Adrenal gland (tissue), 12 donors: ENCODE measurements around the gene PRICKLE1. TPM values are rescaled to one million over a fixed set of nuclear protein-coding genes. Genes with fewer than 3 reads are reported as not detected.

Experiments used
- DNase-seq, 7 donors: peaks; one replicate each; pipeline ENCODE4 v3.0.0-alpha.2; 2019 to 2020
- H3K27ac ChIP-seq, 5 donors: fragments of 200-600 bp; sonication (generic) in 4 of 5; 1 replicate in 3 of 5; 2 replicates in 2 of 5; pipeline versions ENCODE4 v1.5.1 to v1.8.0; 2016 to 2020; ENCODE audit warnings: mild to moderate bottlenecking in 1 of 5
- H3K27me3 ChIP-seq: fragments of 200-600 bp; 2 replicates; pipeline ENCODE4 v1.8.0; 2021
- H3K36me3 ChIP-seq, 2 donors: fragments of 200-600 bp; replicated peaks in 1 of 2; 1 replicate in 1 of 2; 2 replicates in 1 of 2; pipeline versions ENCODE4 v1.5.1 to v1.8.0; 2018 to 2022
- H3K4me1 ChIP-seq, 2 donors: fragments of 200-600 bp; replicated peaks in 1 of 2; 1 replicate in 1 of 2; 2 replicates in 1 of 2; pipeline versions ENCODE4 v1.5.1 to v1.8.0; 2018 to 2021
- H3K4me3 ChIP-seq, 4 donors: fragments of 200-600 bp; sonication (generic) in 3 of 4; one replicate each; pipeline ENCODE4 v1.5.1; 2016 to 2018
- H3K9me3 ChIP-seq, 3 donors: fragments of 200-600 bp; sonication (generic) in 1 of 3; replicated peaks in 1 of 3; 1 replicate in 2 of 3; 2 replicates in 1 of 3; pipeline versions ENCODE4 v1.5.1 to v1.8.0; 2016 to 2021
- CTCF ChIP-seq, 6 experiments: fragments of 450-650 bp in 4 of 6; fragments of 200-600 bp in 2 of 6; sonication (generic) in 1 of 6; IDR thresholded peaks; 1 replicate in 5 of 6; 2 replicates in 1 of 6; pipeline versions ENCODE4 v1.5.1 to v1.8.0; 2016 to 2021; ENCODE audit warnings: antibody characterized with exemption in 6 of 6, mild to moderate bottlenecking in 2 of 6, moderate library complexity in 1 of 6
- POLR2A ChIP-seq, 2 donors: fragments of 450-650 bp; IDR thresholded peaks; one replicate each; pipeline ENCODE4 v1.6.1; 2017; ENCODE audit warnings: antibody characterized with exemption in 2 of 2, mild to moderate bottlenecking in 2 of 2, moderate library complexity in 1 of 2
- WGBS, 4 donors: extraction: QIAGEN DNeasy Blood & Tissue Kit in 2 of 4; methylation state at CpG; one replicate each; pipeline versions ENCODE4 v1.1.5 to v1.1.7; 2013 to 2017; 5-methylcytosine and 5-hydroxymethylcytosine counted together
- intact Hi-C, 2 donors: fragments of 100-400 bp; cut with DNase I; formaldehyde crosslinking; loops; one replicate each; pipeline versions ENCODE4 v1.14.1 to v1.15.0; 2022 to 2023
- polyA plus RNA-seq, 3 donors: library from polyadenylated mRNA; stranded (reverse); fragments of 200-250 nt in 2 of 3; fragments of 350-450 nt in 1 of 3; fragmentation: Illumina TruSeq in 1 of 3; extraction: RNeasy Lipid Tissue Mini Kit (QIAGEN cat#74804) in 1 of 3; gene quantifications; one replicate each; pipeline ENCODE4 v1.2.3, GENCODE V29; 2013 to 2014
- total RNA-seq, 9 donors: library from RNA; depleted of rRNA in 4 of 9; stranded (reverse); fragments of >200 nt in 4 of 9; fragments of 120-200 nt in 1 of 9; fragmentation: NEBNext Ultra II Directional in 1 of 9; extraction: Animal tissue kit (Norgen Biotek cat#: 25700) in 1 of 9; gene quantifications; one replicate each; pipeline versions ENCODE4 v1.1.0 to v1.2.4, GENCODE V29; 2013 to 2023
- donor health status: healthy with polysubstance abuse.
- donor health status: Bipolar disorder and iron deficiency.
- donor health status: DM: yes; HTN: yes; CAD: no.
- donor health status: DM: no; HTN: no; CAD: no.
- donor health status: DM: no; HTN: no; CAD: no.
- donor health status: DM: yes; HTN: yes; CAD: no.

The PRICKLE1 gene
- total and polyA plus RNA-seq, 12 donors, result 1.0 to 13.2 (median 5.1) TPM

GRCh38 chr12:42484996-42485395 lies 104.5 kb downstream of the PRICKLE1 start:
- Histone ChIP-seq H3K36me3 (no peaks in the 10 kb centered on the region), H3K27ac (no peak overlapping the region), H3K9me3 (no peaks in the 10 kb centered on the region), H3K27me3 (no peaks in the 10 kb centered on the region), H3K4me3 (no peak overlapping the region), H3K4me1 (peaks cover 8 to 16% of the 10 kb centered on the region in 2 donors)
- WGBS, 4 donors, result 41 to 50% (median 46%) methylated on average over 3 of the region's 3 CpGs
- TF ChIP-seq CTCF (IDR thresholded peaks at IDR 0.05) (no peak), POLR2A (IDR thresholded peaks at IDR 0.05) (no peak)
- intact Hi-C loops, result loop anchor here in 1 of 2 donors (5.0 to 10.0 kb wide), 2 partner anchors 82 to 850 kb away; no protein-coding TSS in a partner anchor
- DNase-seq, result no peak

- Histone ChIP-seq H3K27ac (peak overlapping the region in 4 of 5 donors; percentile 33 to 89 (median 70)), H3K4me3 (peak overlapping the region in 2 of 4 donors; percentile 47 to 72), H3K9me3 (no peaks in the 10 kb centered on the region), H3K27me3 (no peaks in the 10 kb centered on the region), H3K36me3 (no peaks in the 10 kb centered on the region), H3K4me1 (peaks cover 8 to 16% of the 10 kb centered on the region in 2 donors)
- intact Hi-C loops, result loop anchor here in 1 of 2 donors (5.0 to 10.0 kb wide), 2 partner anchors 84 to 851 kb away; no protein-coding TSS in a partner anchor
- 0 to 1% methylated on average over 28 to 30 of the region's 30 CpGs; no CpG with 5 or more reads in 2 of the 4 donors for WGBS, 4 donors
- peak in 3 of 7 donors; percentile 11 to 47 (median 21) for DNase-seq
- TF ChIP-seq CTCF (IDR thresholded peaks at IDR 0.05), result no peak
- no peak for TF ChIP-seq POLR2A (IDR thresholded peaks at IDR 0.05)
These were observed 106.1 kb downstream of the PRICKLE1 start for GRCh38 chr12:42483521-42483790.

- 1 to 3% (median 2%) methylated on average over 8 to 83 of the region's 83 CpGs for WGBS, 4 donors
- H3K27ac ChIP-seq, result peak overlapping the region in 4 of 5 donors; percentile 33 to 89 (median 70)
- peaks cover 8 to 16% of the 10 kb centered on the region in 2 donors for H3K4me1 ChIP-seq
- no peaks in the 10 kb centered on the region for H3K9me3 ChIP-seq
- no peaks in the 10 kb centered on the region for H3K27me3 ChIP-seq
- DNase-seq, result peak; percentile 28 to 74 (median 67)
- intact Hi-C loops, result loop anchor here in 1 of 2 donors (5.0 to 10.0 kb wide), 2 partner anchors 84 to 852 kb away; no protein-coding TSS in a partner anchor
- H3K4me3 ChIP-seq, result peak overlapping the region in 2 of 4 donors; percentile 47 to 72
- TF ChIP-seq CTCF (IDR thresholded peaks at IDR 0.05) (peak; percentile 51 to 87 (median 74)), POLR2A (IDR thresholded peaks at IDR 0.05) (no peak)
- no peaks in the 10 kb centered on the region for H3K36me3 ChIP-seq
These were observed 106.6 kb downstream of the PRICKLE1 start for GRCh38 chr12:42482748-42483520.

- no peaks in the 10 kb centered on the region for H3K27me3 ChIP-seq
- H3K4me1 ChIP-seq, result peaks cover 8 to 16% of the 10 kb centered on the region in 2 donors
- H3K9me3 ChIP-seq, result no peaks in the 10 kb centered on the region
- H3K36me3 ChIP-seq, result no peaks in the 10 kb centered on the region
- peak; percentile 18 to 85 (median 49) for DNase-seq
- 40 to 52% (median 49%) methylated on average over 18 of the region's 18 CpGs for WGBS, 4 donors
- peak overlapping the region in 4 of 5 donors; percentile 33 to 89 (median 70) for H3K27ac ChIP-seq
- peak overlapping the region in 1 of 4 donors; percentile 72 for H3K4me3 ChIP-seq
- TF ChIP-seq POLR2A (IDR thresholded peaks at IDR 0.05) (no peak), CTCF (IDR thresholded peaks at IDR 0.05) (no peak)
- intact Hi-C loops, result loop anchor here in 1 of 2 donors (5.0 to 10.0 kb wide), 2 partner anchors 85 to 853 kb away; no protein-coding TSS in a partner anchor
These were observed 107.4 kb downstream of the PRICKLE1 start for GRCh38 chr12:42482041-42482747.
